HepG2 (cell line): ENCODE results near the gene SDCCAG8. TPM values are rescaled to one million over a fixed set of nuclear protein-coding genes. Genes with fewer than 3 reads are reported as not detected.

Experiments used
- microRNA-seq: library from miRNA; unstranded; fragments of <30 nt; microRNA quantifications from one replicate; pipeline ENCODE4, GENCODE V29; 2020
- polyA plus RNA-seq, 8 experiments: library from polyadenylated mRNA; depleted of rRNA in 3 of 8; stranded (reverse) in 7 of 8; unstranded in 1 of 8; fragments of >200 nt; fragmentation: Illumina TruSeq in 4 of 8; extraction: Trizol in 4 of 8; gene quantifications; 2 replicates each; pipeline versions ENCODE4 v1.2.1 to v1.2.3, GENCODE V29; 2011 to 2016; ENCODE audit warnings: low read depth in 4 of 8, missing spikeins in 1 of 8, mixed read lengths in 1 of 8; ENCODE audit not compliant: insufficient read depth in 1 of 8
- small RNA-seq, 3 experiments: library from RNA; depleted of rRNA; stranded (forward); fragments of <200 nt; gene quantifications; one replicate each; pipeline ENCODE3, GENCODE V24; 2012; ENCODE audit warnings: low read depth in 2 of 3, low replicate concordance in 1 of 3; ENCODE audit not compliant: insufficient read length in 3 of 3, insufficient read depth in 2 of 3
- total RNA-seq, 5 experiments: library from RNA; depleted of rRNA; stranded (reverse); fragments of >200 nt; fragmentation: Illumina TruSeq; extraction: Trizol; gene quantifications; 2 replicates each; pipeline ENCODE4 v1.2.3, GENCODE V29; 2016; ENCODE audit warnings: low read depth in 1 of 5

Gene SDCCAG8
- total and polyA plus RNA-seq, 2 of the 13 experiments (the other 11 are each of a cell fraction or from before 2014, with no cell fraction given), result 9.5 to 13.4 TPM

Small RNA genes within 50 kb of the gene (microRNA-seq; reads per million reads assigned to microRNA genes)
- 3.2 reads per million, percentile 21 among the genes with 10 or more reads in this experiment for gene MIR4677

Small RNA genes within 50 kb of the gene (small RNA-seq; reads per million reads assigned to genes)
- 0 to 1.9 (median 0.33) reads per million in 3 experiments for gene MIR4677

Other genes starting within 250 kb of the SDCCAG8 start
- gene CEP170, start 760 bp upstream of the SDCCAG8 start, total RNA-seq (2016; rRNA removed; fragmentation: Illumina TruSeq; extraction: Trizol), result 28.6 and 36.9 TPM in 2 replicates
- gene CEP170, start 760 bp upstream of the SDCCAG8 start, polyA plus RNA-seq (2011; rRNA removed), result 18.5 and 23.0 TPM in 2 replicates